Fibroblast of lung (primary cell): ENCODE data around the gene BCKDHB.

Experiments
- EZH2 ChIP-seq: IDR thresholded peaks from 2 replicates; pipeline ENCODE4 v1.5.1; 2012; ENCODE audit warnings: low read length, control low read depth, mild to moderate bottlenecking; ENCODE audit errors: missing control alignments
- TF ChIP-seq, protein P1 (sequence below), 2 donors: IDR thresholded peaks in 1 of 2; conservative IDR thresholded peaks in 1 of 2; 1 replicate in 1 of 2; 2 replicates in 1 of 2; pipeline ENCODE4 v1.5.1; 2011 to 2012; ENCODE audit warnings: low read length in 2 of 2, control low read depth in 1 of 2, inconsistent platforms in 1 of 2, low read depth in 1 of 2, mild to moderate bottlenecking in 1 of 2

DNA sequence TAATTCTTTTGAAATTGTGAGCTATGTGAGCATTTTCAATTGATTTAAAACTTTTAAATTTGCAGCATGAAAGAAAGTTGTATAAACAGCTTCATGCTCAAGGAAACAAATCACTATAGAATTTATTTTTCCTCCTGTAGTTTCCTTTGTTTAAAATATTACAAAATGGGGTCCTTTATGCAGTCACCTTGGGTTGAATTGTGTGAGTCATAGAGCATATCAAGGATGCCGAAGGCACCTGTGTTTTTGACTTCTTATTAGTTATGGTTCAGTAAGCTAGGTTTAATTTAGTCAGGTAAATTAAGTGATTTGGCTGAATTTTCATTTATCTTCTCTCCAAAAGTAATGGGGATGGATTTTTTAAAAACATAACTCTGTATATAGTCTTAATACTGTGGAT is 96.8 kb downstream of the BCKDHB start:
- TF ChIP-seq, protein P1, sequence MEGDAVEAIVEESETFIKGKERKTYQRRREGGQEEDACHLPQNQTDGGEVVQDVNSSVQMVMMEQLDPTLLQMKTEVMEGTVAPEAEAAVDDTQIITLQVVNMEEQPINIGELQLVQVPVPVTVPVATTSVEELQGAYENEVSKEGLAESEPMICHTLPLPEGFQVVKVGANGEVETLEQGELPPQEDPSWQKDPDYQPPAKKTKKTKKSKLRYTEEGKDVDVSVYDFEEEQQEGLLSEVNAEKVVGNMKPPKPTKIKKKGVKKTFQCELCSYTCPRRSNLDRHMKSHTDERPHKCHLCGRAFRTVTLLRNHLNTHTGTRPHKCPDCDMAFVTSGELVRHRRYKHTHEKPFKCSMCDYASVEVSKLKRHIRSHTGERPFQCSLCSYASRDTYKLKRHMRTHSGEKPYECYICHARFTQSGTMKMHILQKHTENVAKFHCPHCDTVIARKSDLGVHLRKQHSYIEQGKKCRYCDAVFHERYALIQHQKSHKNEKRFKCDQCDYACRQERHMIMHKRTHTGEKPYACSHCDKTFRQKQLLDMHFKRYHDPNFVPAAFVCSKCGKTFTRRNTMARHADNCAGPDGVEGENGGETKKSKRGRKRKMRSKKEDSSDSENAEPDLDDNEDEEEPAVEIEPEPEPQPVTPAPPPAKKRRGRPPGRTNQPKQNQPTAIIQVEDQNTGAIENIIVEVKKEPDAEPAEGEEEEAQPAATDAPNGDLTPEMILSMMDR (conservative IDR thresholded peaks at IDR 0.05 in 1 of 2, IDR thresholded peaks at IDR 0.05 in 1 of 2; ENCODE audit: low read depth in 1 of 2, low read length in 2 of 2): no peak
- TF ChIP-seq EZH2: no peak
